H7 (cell line): ENCODE results near the gene ZC3HAV1L. TPM values are rescaled to one million over a fixed set of nuclear protein-coding genes. Genes with fewer than 3 reads are reported as not detected.
A peak's percentile ranks its signal among the peaks of the same experiment; 100 is the strongest.
"Not testable (repeated sequence)": the region's sequence is repeated elsewhere in the genome, so short reads cannot be mapped to it uniquely, and the experiment has no call there.

ENCODE experiments used
- DNase-seq: peaks from one replicate; pipeline ENCODE4 v3.0.0; 2012
- H3K27me3 ChIP-seq: 2 replicates; pipeline ENCODE4 v1.6.0; 2011; ENCODE audit warnings: mild to moderate bottlenecking, low read length; ENCODE audit not compliant: control insufficient read depth, insufficient read depth
- H3K36me3 ChIP-seq: replicated peaks from 2 replicates; pipeline ENCODE4 v1.5.1; 2011; ENCODE audit warnings: low read length; ENCODE audit not compliant: control insufficient read depth, insufficient read depth
- H3K4me3 ChIP-seq: 2 replicates; pipeline ENCODE4 v1.5.1; 2011; ENCODE audit warnings: low read depth, mild to moderate bottlenecking, control low read depth, low read length, moderate library complexity; ENCODE audit not compliant: insufficient read depth
- total RNA-seq: library from RNA; depleted of rRNA; stranded (reverse); fragments of >200 nt; shearing (Covaris generic); gene quantifications from 2 replicates; pipeline ENCODE4 v1.2.3, GENCODE V29; 2014

The ZC3HAV1L gene
- total RNA-seq, 1 experiment from 2014 or later, result 1.7 TPM

DNA sequence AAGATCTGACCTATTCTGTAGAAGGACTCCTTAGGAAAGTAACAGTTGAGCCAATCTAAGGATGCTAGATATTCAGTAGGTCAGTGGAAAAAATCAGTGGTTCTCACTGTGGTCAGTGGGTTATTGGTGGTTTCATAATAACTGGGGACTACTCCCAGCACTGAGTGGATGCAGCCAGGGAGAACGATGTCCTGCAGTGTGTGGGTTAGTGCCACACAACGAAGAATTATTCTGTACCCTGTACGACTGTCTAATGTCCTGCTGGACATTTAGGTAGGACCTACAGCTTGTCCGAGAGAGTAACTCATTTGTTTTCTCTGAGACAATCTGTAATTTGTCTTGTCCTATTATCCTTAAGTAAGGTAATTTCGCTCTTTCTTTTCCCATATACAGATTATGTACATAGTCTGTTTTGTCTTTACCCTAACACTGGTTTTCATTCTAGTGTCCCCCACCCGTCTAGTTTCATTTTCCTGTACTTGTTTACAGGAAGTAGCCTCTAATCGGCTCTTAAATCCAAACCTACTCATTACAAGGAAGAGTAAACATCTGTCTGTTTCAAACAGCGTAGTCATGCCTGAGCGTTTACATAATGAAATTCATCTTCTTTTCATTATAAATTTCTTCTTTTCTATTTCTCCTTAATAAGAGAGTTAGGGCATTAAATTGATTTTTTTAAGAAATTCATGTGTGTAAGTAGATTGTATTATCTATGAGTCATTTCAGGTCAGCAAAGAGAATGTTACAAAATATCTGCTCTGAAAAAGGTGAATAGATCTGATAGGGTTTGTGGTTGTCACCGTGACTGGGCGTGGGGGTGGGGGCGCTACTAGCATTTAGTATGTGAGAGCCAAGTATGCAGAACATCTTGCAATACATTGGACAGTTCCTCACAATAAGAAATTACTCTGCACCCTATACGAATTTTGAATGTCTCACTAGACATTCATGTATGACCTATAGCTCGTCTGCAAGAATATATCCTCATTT is 8.3 kb upstream of the ZC3HAV1L start:
- Histone ChIP-seq H3K4me3 (no peak overlapping the region), H3K27me3 (no peaks in the 10 kb centered on the region; the same call in 1 of the 2 replicates), H3K36me3 (peaks cover 3% of the 10 kb centered on the region)
- DNase-seq, result no peak

DNA sequence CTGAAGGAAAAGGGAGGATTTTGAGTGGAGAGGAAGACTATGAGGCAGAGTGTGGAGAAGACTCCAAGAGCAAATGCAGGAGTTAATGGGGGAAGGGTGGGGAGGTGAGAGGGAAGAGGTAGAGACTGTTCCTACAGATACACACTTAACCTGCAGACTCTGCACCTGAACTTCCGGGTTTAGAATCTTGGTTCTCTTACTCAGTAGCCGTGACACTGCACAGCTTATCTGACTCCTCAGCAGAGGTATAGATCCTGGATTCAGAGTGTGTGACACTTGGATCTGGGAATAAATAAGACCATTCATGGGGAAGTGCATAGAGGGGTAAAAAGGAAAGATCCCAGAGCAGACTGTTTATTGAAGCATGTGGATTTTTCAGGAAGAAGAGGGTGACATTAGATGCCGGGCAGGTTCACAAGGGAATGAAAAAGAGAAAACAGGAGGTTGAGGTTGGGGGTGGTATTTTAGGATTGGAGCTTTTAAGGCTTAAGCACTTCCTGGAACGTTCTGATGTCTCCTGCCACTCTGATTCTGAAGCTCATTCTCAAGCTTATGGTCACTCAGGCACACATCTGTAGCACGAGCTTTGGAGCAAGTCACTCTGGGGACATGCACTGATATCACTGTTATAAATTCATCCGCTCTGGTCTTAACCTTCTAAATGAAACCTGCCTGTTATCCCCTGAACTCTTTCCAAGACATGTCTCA is 5.7 kb upstream of the ZC3HAV1L start:
- H3K4me3 ChIP-seq, result no peak overlapping the region
- peaks cover 1% of the 10 kb centered on the region; the same call in 1 of the 2 replicates for H3K27me3 ChIP-seq
- no peak for DNase-seq
- H3K36me3 ChIP-seq, result no peaks in the 10 kb centered on the region; the same call in 1 of the 2 replicates

DNA sequence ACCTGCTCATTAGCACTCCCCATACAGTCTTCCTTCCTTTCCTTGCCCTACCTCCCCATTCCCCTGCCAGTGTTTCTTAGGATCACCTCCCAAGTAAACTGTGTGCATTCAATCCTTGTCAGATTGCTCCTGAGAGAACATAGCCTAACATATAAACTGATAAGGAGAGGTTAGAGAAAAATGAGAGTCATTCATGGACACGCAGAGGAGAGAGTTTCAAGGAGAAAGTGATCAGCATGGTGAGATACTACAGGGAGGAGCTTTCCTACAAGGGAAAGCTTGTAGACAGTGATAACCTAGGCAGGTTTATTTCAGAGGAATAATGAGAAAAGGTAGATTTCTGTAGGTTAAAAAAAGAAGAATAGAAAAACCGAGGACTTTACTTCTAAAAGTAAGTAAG is 2.8 kb upstream of the ZC3HAV1L start:
- Histone ChIP-seq H3K27me3 (peaks cover 3% of the 10 kb centered on the region; the same call in 1 of the 2 replicates), H3K4me3 (no peak overlapping the region), H3K36me3 (peaks cover 3% of the 10 kb centered on the region)
- no peak for DNase-seq

DNA sequence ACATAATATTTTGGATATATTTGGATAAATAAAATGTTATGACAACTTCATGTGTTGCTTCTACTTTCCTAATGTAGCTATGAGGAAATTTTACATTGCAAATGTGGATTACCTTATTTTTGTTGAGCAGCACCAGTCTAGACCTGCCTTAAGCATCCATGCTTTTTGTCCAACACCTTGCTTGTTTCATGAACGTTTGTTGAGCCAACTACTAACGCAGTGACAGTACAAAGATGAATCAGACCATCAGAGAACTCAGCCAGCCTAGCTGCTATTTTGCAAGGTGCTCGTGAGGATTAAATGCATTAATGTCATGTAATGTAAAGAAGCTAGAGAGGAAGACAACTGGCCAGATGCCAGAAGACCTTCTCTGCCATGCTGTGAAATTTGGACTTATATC is 1.1 kb upstream of the ZC3HAV1L start:
- H3K36me3 ChIP-seq, result peaks cover 5% of the 10 kb centered on the region
- H3K27me3 ChIP-seq, result peaks cover 3% of the 10 kb centered on the region; the same call in 1 of the 2 replicates
- H3K4me3 ChIP-seq, result no peak overlapping the region
- DNase-seq, result no peak

DNA sequence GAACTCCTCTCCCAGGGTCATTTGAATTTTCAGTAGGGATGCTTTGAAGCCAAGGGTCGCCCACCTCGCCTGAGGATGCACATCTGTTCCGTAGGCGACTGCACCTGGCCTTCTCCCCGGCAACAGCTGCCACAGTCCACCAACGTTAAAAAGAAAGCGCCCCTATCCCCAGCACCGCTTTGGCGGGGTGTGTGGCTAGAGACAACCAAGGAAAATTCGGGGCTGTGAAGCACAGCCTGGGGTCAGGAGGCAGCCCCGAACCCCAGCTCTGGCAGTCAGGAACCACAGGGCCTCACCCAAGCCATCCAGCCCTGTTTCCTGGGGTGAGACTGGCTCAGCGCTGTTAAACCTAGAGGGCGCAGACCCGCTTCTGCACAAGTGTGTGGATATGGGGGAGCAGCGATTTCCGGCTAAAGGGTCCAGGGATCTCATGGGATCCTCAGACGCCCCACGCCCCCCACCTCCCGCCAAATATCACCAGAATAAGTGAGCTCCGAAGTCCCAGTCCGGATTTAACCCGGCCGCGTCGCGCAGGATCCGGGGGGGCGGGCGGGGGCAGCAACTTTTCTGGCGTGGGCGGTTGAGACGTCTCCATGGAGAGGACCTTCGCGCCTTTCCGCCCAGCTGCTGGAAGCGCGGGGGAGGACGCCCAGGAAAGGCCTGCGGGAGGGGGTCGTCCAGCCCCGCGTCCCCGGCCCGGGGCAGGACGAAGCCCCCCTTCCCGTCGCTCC is 822 bp downstream of the ZC3HAV1L start:
- Histone ChIP-seq H3K4me3 (peak overlapping the region; percentile 57), H3K36me3 (peaks cover 5% of the 10 kb centered on the region), H3K27me3 (peaks cover 3% of the 10 kb centered on the region; the same call in 1 of the 2 replicates)
- DNase-seq, result peak; percentile 65

DNA sequence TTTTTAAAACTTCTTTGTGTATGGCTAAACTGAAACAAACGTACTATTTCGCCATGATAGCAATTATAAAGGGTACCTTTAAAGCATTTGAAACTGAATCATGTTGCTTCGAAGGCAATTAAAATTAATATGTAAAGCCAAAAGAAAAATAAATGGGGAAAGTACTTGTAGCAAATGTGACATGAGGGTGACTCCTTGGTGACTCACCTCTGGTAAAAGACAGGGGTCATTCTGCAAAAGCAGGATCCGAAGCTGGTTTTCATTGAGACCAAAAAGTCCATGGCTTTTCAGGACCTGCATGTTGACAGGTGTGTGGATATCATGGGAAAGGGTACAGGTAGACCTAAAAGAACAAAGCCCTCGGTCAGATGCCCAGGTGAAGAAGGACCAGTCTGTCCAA is 1.5 kb downstream of the ZC3HAV1L start:
- peaks cover 3% of the 10 kb centered on the region; the same call in 1 of the 2 replicates for H3K27me3 ChIP-seq
- DNase-seq, result no peak
- peaks cover 5% of the 10 kb centered on the region for H3K36me3 ChIP-seq
- H3K4me3 ChIP-seq, result no peak overlapping the region

DNA sequence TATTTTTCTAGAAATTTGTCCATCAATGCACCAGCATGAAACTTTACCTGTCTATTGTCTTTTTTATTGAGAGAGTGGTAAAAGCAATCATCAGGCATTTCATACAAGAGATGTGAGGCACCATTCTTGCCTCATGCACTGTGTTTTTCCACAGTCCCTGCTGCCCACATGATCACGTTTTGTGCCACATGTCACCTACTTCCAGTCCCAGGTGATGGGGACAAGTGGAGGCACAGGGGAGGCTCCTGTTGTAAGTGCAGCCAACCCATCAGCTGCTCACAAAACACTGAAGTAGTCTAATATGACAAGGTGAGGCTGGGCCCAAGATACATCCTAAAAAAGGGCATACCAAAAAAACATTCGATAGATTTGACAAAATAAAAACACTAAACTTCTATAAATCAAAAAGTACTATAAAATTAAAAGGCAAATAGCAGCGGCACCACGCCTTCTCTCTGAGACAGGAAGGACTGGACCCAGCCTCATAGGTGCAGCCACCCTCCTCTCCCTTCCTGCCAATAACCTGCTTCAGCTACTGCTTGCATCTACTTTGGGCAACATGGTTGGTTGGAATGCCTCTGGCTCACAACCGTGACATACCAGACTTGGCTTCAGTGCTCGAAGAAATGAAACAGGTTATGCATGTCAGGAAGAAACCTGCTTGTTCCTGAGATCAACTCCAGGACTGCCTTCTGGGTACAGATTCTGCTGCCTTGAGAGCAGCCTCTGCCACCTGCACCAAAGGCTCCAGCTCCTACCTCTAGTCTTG is 2.3 kb downstream of the ZC3HAV1L start:
- Histone ChIP-seq H3K36me3 (peaks cover 6% of the 10 kb centered on the region), H3K27me3 (peaks cover 3% of the 10 kb centered on the region; the same call in 1 of the 2 replicates), H3K4me3 (no peak overlapping the region)
- DNase-seq, result no peak

DNA sequence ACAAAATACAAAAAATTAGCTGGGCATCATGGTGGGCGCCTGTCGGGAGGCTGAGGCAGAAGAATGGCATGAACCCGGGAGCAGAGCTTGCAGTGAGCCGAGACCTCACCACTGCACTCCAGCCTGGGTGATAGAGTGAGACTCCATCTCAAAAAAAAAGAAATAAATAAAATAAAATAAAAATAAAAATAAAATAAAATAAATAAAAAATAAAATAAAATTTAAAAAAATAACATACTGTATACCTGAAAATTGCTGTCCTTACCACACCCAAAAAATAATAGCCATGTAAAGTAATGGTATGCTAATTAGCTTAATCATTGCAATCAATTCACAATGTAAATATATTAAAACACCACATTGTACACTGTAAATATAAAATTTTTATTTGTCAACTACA is 3.4 kb downstream of the ZC3HAV1L start:
- H3K4me3 ChIP-seq, result no peak overlapping the region
- H3K36me3 ChIP-seq, result peaks cover 6% of the 10 kb centered on the region
- peaks cover 3% of the 10 kb centered on the region; the same call in 1 of the 2 replicates for H3K27me3 ChIP-seq
- DNase-seq, result no peak

DNA sequence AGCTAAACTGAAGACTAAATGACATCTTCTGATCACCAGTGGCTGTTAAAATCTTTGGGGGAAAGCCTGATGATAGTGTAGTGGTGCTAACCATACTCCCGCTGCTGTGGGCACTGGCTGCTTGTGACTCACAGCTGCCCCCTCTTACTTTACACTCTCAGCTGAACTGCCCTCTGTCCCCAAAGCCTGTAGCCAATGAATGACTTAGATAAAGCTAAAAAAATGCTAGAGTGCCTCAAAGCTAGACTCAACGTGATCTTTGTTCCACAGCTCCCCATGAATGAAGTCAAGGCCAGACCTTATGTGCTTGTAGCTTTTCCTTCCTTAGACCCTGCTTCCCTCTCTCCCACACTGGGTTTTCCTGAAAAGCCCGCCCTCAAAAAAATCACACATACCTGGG is 6.5 kb downstream of the ZC3HAV1L start:
- no peak for DNase-seq
- Histone ChIP-seq H3K36me3 (peaks cover 11% of the 10 kb centered on the region), H3K4me3 (no peak overlapping the region), H3K27me3 (no peaks in the 10 kb centered on the region)

DNA sequence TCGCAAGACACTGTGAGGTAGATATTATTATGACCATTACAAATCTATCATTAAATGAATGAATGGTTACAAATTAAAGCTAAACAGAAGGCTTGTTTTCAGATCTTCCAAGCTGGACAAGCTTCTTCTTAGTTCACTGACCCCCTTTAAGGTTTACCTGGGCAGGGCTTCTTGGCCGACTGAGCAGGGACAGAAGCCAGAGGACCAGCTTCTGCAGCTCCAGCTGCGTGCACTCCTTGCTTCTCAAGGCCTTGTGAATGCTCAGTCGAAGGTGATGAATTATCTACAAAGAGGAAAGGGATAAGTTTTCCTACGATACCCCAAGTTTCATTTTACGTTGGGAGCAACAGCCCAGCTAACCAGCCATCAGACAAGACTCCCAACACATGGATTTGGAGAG is 9.3 kb downstream of the ZC3HAV1L start:
- no peak for DNase-seq
- H3K36me3 ChIP-seq, result peaks cover 7% of the 10 kb centered on the region
- H3K27me3 ChIP-seq, result no peaks in the 10 kb centered on the region
- H3K4me3 ChIP-seq, result no peak overlapping the region

DNA sequence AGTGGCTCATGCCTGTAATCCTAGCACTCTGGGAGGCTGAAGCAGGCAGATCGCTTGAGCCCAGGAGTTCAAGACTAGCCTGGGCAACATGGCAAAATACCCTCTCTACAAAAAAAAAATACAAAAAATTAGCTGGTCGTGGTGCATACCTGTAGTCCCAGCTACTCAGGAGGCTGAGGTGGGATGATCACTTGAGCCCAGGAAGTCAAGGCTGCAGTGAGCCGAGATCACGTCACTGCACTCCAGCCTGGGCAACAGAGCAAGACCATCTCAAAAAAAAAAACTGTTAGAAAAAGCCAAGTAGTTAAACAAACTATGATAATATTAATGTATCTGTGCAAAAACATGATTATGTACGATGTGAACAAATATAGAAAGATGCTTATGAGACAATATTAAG is 10.0 kb downstream of the ZC3HAV1L start:
- not testable (repeated sequence) for H3K4me3 ChIP-seq, DNase-seq, H3K36me3 ChIP-seq, H3K27me3 ChIP-seq

DNA sequence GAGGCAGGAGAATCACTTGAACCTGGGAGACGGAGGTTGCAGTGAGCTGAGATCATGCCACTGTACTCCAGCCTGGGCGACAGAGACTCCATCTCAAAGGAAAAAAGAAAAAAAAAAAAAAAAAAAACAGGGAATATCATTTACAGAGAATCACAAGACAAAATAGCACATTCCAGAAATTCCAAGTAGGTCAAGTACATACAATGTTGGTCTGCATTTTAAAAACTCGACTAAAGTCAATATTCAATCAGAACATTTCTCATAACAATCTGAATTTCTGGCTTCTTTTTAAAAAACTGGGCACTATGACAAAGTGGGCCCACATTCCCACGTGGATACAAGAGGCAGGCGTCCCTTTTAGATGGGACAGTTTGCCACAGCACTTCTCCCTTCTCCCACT is 12.8 kb downstream of the ZC3HAV1L start:
- Histone ChIP-seq H3K4me3 (no peak overlapping the region), H3K36me3 (peaks cover 5% of the 10 kb centered on the region; the same call in 1 of the 2 replicates), H3K27me3 (no peaks in the 10 kb centered on the region)
- no peak for DNase-seq

DNA sequence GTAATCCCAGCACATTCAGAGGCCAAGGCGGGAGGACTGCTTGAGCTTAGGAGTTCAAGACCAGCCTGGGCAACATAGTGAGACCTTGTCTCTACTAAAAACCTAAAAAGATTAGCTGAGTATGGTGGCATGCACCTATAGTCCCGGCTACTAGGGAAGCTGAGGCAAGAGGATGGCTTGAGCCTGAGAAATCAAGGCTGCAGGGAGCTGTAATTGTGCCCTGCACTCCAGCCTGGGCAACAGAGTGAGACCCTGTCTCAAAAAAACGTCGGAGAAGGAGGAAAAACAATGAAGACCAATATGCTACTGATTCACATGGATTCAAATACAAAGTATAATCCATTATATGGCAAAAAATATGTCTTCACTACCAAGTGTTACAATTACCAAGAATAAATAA is 13.6 kb downstream of the ZC3HAV1L start:
- peaks cover 5% of the 10 kb centered on the region; the same call in 1 of the 2 replicates for H3K36me3 ChIP-seq

DNA sequence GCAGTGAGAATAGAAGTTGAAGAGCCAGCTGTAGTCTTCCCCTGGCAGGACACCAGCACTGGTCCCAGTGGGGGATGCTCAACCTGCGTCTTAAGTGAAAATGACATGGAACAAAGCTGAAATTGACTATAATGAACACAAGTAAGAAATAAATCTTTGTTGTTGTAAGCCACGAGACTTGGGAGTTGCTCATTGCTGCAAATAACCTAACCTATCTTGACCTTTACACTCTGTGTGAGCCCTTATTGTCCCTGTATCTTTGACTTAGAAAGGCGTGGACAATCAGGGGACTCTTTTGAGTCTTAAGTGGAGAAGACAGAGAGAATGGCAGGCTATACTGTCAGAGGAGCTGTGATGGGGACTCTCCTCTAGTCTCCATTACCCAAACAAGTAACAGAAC is 16.9 kb downstream of the ZC3HAV1L start:
- no peaks in the 10 kb centered on the region for H3K27me3 ChIP-seq
- no peak for DNase-seq
- H3K4me3 ChIP-seq, result no peak overlapping the region
- H3K36me3 ChIP-seq, result no peaks in the 10 kb centered on the region; the same call in 1 of the 2 replicates

More for the DNA sequence above, 13.6 kb downstream of the ZC3HAV1L start:
- DNase-seq, result no peak
- H3K27me3 ChIP-seq, result no peaks in the 10 kb centered on the region
- no peak overlapping the region for H3K4me3 ChIP-seq
